HG03060 (cell line): ENCODE data around the gene KCND2.

ENCODE experiments used
- ATAC-seq: cut with Tn5 transposase; IDR thresholded peaks from one replicate; pipeline ENCODE4 v1.9.1; 2021; ENCODE audit warnings: low read depth, moderate number of reproducible peaks; ENCODE audit not compliant: unreplicated experiment

Gene KCND2

GRCh38 chr7:120404042-120404441, 131.1 kb downstream of the KCND2 start:
- ATAC-seq, result peak; percentile 63

GRCh38 chr7:120405652-120406051, 132.7 kb downstream of the KCND2 start:
- ATAC-seq, result no peak

- no peak for ATAC-seq
These were observed 134.0 kb downstream of the KCND2 start for GRCh38 chr7:120407010-120407409.

GRCh38 chr7:120412139-120413050, 139.4 kb downstream of the KCND2 start:
- ATAC-seq, result peak; percentile 90

DNA sequence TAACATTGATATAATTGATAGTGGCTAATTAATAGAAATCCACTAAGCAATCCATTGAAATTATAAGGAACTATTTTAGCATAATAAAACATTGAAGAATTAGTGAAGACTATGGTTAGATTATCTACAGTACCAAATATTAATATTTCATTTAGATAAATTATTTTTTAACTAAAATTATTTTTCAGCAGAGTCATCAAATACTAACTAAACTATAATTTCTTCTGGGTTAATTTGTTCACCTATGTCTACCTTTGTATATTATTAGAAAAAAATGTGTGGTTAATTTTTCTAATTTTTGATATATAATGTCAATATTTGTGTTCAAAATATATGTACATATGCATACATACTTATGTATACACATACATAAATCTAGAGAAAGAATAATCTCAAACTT, 140.2 kb downstream of the KCND2 start:
- no peak for ATAC-seq

DNA sequence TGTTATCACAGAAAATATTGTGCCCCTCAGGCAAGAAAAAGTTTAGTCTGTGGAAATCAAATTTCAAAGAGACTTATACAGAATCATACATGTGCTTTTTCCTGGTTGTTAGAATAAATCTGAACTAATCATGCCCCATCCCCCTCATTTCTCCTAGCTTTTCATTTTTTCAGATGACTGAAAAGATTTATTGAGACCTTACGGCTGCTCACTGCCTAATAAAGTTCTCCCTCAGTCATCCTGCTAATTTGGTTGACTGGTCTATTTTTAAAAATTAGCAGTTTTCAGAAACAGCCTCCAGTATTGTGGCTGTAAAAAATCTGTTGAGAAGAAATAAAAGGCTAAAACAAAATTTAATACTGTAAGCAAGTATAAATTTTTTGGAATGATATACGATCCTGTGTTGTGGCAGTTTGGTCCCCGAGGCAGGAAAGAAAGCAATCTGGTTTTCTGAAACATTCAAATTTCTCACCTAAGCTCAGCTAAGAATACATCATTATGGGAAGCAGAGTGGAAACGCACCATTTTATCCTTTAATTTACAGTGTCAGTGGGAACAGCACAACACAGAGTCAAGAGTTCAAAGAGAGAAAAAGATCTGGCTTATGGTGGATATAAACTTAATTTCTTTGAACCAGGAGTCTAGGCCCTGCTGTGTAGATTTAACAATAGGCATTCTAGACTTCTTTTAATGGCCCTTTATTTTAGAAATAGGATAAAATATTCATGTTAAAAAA, 144.4 kb downstream of the KCND2 start:
- no peak for ATAC-seq

GRCh38 chr7:120421151-120421651, 148.2 kb downstream of the KCND2 start:
- peak; percentile 96 for ATAC-seq

- peak; percentile 43 for ATAC-seq
These were observed 158.0 kb downstream of the KCND2 start for GRCh38 chr7:120431016-120431415.

- ATAC-seq, result no peak
These were observed 163.6 kb downstream of the KCND2 start for GRCh38 chr7:120436487-120437060.

- peak; percentile 74 for ATAC-seq
These were observed 168.9 kb downstream of the KCND2 start for GRCh38 chr7:120441850-120442249.

DNA sequence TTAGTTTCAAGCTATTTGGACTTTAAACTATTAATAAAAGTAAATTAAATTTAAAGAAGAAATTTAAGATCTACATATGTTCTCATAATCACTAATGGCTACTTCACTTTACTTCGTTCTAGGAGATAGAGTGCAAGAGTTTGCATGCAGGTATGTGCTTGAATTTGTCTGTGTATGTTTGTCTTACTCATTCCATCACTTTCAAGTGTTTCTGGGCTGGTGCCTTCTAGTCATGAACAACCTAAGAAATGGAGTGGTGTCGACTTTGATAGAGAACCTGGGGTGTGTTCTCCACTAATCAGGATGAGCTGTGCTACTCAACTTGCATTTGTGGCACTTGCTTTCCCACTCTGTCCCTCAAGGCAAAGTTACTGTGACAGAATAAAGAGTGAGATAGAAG, 169.9 kb downstream of the KCND2 start:
- ATAC-seq, result no peak

DNA sequence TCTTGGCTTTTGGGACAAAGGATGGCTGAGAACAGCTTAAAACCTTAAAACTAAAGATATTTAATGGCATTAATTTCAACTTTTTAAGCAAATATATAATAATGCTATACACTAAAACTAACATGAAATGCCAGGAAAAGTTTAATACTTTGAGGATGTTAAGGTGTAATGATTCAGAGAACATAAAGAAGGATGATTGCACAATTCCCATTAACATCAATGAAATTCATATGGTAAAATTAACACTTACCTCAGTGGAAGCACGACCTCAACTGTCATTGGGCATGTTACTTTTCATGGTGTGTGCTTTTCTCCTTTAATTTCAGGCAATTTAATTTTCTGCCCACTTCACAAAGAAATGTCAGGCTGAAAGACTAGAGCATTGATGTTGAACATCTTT, 171.7 kb downstream of the KCND2 start:
- no peak for ATAC-seq

- ATAC-seq, result no peak
These were observed 172.3 kb downstream of the KCND2 start for GRCh38 chr7:120445276-120445675.

DNA sequence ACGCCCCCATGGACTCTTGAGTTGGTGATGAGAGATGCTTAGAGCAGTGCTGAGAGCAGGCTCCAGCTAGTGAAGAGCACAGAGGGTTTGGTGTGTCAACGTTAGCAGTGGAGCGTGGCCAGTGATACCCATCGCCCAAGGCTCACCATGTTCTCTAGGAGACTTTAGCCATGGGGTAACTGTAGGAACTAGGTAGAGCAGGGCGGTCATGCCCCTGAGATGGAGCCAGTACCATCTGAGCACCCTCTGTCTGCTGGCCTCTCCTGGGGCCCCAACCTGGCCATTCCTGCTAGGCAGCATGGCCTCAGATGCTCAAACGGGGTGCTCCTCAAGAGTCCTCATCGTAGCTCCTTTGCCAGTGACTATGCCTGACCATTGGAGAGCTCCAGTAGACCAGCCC, 179.7 kb downstream of the KCND2 start:
- ATAC-seq, result no peak

DNA sequence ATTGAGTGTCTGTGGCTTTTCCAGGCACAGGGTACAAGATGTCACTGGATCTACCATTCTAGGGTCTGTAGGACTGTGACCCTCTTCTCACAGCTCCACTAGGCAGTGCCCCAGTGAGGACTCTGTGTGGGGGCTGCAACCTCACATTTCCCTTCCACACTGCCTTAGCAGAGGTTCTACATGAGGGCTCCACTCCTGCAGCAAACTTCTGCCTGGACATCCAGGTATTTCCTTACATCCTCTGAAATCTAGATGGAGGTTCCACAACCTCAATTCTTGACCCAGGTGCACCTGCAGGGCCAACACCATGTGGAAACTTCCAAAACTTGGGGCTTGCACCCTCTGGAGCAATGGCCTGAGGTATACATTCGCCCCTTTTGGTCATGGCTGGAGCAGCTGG, 183.7 kb downstream of the KCND2 start:
- no peak for ATAC-seq

- ATAC-seq, result no peak
These were observed 188.0 kb downstream of the KCND2 start for GRCh38 chr7:120460949-120461348.

GRCh38 chr7:120462991-120463390, 190.0 kb downstream of the KCND2 start:
- no peak for ATAC-seq

DNA sequence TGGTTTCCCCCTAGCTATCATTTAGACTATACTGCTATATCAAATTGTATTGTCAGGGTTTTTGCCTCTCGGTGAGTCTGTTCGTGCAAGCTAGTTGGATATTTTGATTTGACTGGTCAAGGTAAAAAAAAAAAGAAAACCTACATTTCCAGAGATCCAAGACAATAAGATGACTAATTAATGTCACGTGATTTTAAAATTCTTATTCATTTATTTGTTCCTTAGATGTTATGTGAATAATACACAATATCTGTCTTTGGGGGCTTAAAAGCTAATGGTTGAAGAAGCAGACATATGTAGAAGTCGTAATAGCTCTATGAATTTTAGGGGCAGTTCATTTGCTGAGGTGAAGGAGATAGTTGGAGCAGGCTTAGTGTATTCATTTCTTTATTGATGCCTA, 191.1 kb downstream of the KCND2 start:
- no peak for ATAC-seq

GRCh38 chr7:120467676-120468075, 194.7 kb downstream of the KCND2 start:
- ATAC-seq, result no peak

GRCh38 chr7:120468611-120469010, 195.6 kb downstream of the KCND2 start:
- ATAC-seq, result no peak

GRCh38 chr7:120472892-120473291, 199.9 kb downstream of the KCND2 start:
- ATAC-seq, result no peak
